Middle frontal gyrus (tissue), 1 donor: ENCODE results near the gene ZPR1.

Experiments used
- DNase-seq: peaks from one replicate; pipeline ENCODE4 v3.0.0-alpha.2; 2015; ENCODE audit warnings: low spot score; ENCODE audit errors: extremely low spot score

The ZPR1 gene

DNA sequence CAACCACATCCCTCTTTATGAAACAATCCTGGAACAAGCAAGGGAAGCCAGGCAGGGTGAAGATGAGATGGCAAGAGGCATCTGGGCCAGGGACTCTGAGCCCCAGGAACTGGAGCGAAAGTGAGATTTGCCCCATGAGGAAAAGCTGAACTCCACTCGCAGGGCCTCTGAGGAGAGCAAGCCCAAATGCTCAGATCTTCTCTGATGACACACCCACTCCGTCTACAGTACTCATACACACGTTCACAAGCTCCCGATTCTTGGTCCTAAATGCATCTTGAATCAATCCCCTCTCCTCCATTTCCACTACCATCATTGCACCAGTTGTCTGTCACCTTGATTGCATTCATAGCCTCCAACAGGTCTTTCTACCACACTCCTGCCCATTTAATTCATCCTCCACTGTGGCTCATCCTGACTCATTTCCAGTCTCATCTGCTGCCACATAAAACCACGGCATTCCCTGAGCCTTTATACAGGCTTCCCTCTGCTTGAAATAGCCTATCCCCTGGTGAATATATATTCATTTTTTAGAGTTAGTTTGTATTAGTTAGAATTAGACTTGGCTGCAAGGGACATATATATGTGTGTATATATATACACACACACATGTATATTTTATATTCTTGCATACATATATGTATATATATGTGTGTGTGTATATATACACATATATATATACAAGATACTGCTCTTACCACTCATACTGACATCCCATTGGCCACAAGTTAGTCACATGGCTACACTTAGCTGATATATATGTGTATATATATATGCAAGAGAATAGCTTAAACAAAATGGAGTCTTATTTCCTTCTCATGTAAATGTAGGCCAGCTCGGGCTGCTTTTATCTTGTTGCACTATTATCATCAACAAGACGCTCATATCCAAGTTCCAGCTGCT is 5.3 kb upstream of the ZPR1 start:
- DNase-seq, result no peak

DNA sequence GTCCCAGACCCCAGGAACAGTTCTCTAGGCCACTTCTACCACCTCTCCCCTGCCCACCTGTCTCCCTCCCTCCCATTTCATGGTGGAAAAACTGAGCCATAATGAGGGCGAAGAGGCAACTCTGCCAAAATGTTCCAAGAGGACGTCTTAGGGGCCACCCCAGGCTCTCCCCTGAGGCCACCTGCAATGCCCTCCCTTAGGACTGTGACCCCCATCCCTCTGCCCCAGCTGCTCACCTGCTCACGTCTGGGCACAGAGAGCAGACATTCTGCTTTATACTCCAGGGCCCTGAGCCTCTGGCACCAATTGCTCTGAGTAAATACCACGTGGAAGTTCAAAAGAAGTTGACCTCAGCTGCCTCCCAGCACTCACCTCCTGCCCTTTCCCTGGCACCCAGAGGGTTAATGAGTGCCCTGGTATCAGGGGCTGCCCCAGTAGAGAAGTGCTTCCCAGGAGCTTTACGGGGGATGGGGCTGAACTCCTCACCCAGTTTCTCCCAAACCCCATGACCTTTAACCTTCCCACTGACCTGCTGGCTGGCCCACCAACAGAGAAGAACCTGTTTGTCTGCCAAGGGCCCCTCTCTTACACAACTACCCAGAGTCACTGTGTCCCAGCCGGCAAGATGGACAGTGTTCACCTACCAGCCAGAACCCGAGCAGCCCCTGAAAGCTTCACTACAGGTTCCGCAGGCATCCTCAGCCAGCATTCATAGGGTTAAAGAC is 4.5 kb upstream of the ZPR1 start:
- DNase-seq, result no peak

DNA sequence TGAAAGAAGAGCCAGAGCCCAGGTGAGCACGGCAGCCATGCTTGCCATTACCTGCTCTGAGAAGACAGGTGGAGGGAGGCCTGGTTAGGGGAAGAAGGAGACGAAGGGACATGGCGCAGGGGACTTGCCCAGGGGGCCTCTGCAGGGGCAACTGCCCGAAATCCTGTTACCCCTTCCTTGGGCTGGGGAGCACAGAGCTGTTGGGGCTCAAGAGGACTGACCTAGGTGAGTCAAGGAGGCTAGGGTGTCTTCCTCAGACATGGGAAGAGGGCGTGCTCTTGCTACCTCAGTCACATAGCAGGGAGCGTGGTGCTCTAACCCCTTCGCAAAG is 4.0 kb upstream of the ZPR1 start, which contains the start of gene APOA5:
Gene APOA5 (minus strand): TSS at position 67 of the 331 bp plus-strand sequence. CDS start 19 bp downstream, at position 48.
- DNase-seq, result no peak

DNA sequence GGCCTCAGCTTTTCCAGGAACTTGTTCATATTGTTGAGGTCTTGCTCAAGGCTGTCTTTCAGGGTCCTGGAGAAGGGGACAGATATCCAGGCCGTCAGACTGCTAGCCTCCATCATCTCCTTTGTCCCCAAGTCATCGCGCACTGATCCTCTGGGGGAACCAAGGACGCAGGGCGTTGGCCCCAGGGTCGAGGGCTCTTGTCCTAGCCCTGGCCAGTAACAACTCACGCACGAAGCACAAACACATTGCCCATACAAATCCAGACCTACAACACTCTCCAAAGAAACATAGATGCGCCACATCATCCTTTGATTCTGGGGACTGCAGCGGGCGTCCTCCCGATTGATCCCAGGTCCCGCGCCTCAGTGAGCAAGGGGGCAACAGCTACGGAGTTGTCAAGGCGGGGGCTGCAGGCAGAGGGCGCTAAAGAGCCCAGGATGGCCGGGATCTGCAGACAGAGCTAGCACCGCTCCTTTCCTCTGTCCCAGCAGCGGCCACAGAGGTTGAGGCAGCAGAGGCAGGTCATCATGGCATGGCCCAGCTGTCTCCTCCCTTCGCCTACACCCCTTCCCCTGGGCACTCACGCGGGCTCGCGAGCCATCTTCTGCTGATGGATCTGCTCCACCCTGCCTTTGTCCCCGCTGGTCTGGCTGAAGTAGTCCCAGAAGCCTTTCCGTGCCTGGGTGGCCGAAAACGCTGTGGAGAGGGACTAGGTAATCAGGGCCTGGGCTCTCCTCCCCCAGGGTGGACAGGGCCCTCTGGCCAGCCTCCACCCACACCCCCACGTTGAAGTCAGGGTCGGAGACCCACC is 3.4 kb upstream of the ZPR1 start:
- peak; percentile 51 for DNase-seq

DNA sequence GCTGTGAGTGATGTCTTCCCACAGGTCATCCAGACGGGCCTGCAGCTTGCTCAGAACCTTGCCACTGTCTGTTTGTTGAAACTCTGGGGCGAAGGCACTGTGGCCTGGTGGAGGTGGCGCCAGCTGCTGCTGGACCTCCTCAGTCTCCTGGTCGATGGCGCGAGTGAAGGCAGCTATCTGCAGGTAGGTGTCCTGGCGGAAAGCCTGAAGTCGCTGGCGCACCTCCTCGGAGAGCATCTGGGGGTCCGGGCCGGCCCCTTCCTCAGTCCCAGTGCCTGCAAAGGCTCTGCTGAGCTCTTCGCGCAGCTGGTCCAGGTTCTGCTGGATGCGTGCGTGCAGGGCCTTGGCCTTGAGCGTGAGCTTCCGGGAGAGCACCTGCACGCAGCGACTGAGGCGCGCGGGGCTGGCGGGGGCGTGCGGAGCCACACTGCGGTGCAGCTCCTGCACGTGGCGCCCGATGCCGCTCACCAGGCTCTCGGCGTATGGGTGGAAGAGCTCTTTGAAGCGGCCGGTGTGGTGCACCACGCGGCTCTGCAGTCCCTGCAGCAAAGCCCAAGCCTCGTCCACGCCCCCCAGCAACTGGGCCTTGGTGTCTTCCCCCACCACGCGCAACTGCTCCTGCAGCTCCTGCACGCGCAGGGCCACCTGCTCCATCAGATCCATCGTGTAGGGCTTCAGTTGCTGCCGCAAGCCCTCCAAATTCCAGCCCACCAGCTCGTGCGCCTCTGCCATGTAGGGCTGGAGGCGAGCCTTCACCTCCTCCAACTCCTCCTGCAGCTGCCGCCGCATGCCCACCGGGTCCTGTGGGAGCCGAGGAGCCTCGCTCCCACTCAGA is 2.6 kb upstream of the ZPR1 start:
- no peak for DNase-seq

GRCh38 chr11:116788975-116789374 is 1.2 kb upstream of the ZPR1 start:
- DNase-seq, result no peak

DNA sequence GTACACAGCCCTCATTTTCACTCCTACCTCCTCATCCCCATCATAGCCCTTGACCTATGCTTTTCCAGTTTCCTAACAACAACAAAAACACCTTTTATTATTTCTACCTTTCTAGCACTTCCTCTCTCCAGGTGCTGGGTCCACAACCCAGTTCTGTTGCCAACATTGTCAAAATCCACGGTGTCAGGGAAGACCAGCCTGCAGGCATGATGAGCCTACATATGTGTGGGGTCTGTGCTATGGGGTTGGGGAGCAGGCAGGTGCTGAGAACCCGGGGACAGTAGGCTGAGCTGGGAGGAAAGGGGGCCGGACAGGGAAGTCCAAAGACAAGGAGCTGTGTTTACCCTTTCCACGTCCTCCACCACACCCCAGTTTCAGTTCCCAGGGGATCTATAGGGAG is 711 bp upstream of the ZPR1 start:
- no peak for DNase-seq

- no peak for DNase-seq
These were observed 412 bp downstream of the ZPR1 start for GRCh38 chr11:116787436-116787785.

DNA sequence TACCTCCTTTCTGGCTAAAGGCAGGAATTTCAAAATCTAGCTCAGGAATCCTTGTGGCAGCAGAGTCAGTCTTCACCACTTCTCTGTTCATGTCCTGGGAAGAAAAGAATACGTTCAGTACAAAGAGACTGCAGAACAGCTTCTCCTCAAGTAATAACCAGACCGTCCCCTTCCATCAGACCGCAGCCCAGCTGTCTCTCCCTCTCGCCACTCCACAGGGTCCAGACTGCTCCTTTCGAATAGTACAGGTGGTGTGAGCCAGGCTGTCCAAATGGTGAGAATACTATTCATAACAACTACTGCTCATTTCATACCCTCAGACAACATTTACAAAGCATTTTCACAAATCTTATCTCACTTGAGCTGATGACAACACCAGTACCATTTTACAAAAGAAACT is 857 bp downstream of the ZPR1 start:
- DNase-seq, result no peak

GRCh38 chr11:116786326-116786725 is 1.5 kb downstream of the ZPR1 start:
- DNase-seq, result no peak

- DNase-seq, result no peak
These were observed 5.1 kb downstream of the ZPR1 start for GRCh38 chr11:116782728-116783127.

- DNase-seq, result no peak
These were observed 9.3 kb downstream of the ZPR1 start for GRCh38 chr11:116778556-116778955.

DNA sequence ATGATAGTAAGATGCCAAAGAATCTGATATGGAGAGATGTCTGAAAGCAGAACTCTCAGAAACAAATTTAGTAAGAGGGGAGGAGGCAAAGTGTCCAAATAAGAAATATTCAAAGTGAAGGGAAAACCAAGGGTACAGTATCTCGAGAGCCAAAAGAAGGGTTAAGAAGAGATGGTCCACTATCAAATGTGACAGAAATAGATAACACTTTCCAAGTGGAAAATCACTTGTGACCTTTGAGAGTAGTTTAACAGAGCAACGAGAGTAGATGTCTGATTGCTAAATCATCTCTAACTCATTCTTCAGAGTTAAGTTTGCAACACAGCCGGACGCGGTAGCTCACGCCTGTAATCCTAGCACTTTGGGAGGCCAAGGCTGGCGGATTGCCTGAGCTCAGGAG is 10.8 kb downstream of the ZPR1 start:
- DNase-seq, result no peak

DNA sequence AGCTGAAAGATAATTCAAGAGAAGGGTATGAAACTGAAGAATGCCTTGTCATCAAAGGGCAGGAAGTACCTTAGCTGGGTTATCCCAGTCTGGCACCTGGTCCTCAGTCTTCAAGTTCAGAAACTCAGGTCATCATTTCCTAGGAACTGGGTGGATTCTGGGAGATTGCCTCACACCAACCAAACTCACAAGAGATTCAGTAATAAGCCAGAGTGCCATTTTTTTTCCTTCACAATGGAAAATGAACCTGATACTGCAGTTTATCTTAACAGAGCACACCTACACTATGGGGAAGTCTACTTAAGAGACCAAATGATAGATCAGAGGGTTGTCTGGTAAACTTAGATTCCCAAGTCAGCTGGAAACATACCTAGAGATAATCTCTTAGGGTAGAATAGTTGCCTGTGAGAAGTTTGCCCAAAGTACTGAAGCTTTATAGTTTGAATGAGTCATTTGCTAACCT is 11.3 kb downstream of the ZPR1 start:
- DNase-seq, result no peak

- no peak for DNase-seq
These were observed 11.8 kb downstream of the ZPR1 start for GRCh38 chr11:116775975-116776374.

DNA sequence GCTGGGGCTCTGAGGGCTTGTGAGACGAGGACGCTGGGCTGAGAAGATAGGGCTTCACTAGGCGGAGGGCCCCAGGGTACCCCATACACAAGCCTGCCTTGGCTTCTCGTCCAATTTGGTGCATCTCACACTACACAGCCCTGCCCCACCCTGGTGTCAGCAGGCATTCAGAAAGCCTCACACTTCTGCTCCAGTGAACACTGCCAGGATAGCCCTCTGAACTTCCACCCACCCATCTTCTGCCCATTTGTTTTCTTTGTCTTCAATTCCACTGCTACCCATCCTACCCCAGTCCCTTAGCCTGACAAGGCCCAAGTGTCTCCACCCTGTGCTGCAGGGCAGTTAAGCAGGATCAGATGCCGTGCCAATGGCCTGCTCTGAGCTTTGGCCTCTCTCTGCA is 13.2 kb downstream of the ZPR1 start:
- DNase-seq, result no peak

GRCh38 chr11:116773203-116774097 is 14.4 kb downstream of the ZPR1 start:
- DNase-seq, result peak; percentile 13

DNA sequence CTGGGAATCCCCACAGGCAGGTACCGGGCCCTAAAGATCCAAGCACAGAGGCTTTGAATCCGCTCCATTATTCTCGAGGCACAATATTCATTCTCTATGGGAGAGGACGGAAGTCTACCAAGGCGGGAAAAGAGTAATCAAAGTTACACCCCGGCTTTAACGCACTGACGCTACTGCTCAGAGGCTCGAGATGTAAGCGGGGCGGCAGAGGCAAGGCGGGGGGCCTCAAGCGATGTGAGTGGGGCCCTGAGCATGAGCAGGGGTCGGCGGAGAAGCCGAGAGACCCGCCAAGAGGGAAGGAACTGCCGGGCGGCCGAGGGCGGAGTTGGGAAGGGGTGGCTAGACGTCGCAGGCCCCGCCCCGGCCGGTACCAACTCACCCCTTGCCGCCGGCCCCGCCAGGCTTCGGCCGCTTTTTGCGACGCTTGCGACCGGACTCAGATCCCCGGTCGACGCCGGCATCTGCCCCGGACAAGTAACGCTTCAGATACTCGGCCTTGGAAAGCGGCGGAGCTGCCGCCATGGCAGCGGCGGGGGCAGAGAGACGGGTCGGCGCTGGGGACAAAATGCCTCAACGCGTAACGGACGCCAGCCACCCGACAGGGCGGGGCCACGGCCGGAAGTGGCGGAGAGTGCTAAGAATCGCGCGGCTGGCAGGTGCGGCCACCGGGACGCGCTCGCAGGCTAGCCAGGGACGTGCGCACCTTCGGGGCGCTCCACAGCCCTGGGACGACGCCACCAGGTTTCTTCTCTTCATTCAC is 15.2 kb downstream of the ZPR1 start, which contains the start of gene BUD13:
Gene BUD13 (minus strand): TSS at position 545 of the 760 bp plus-strand sequence. CDS start 23 bp downstream, at position 522.
- DNase-seq, result peak; percentile 83

DNA sequence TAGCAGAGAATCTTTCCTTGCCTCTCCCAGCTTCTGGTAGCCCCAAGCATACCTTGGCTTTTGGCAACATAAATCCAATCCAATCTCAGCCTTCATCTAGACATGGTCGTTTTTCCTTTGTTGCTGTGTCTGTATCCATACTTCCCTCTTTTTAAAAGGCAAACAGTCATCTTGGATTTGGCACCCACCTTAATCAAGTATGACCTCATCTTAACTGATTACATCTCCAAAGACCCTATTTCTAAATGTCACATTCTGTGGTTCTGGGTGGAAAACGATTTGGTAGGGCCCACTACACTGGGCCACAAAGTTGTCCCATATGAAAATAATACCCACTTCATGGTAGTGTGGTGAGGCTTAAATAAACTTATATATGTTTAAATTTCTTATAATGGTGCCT is 15.9 kb downstream of the ZPR1 start:
- no peak for DNase-seq
